ENCODE results near the gene KLHL35.

The KLHL35 gene

GRCh38 chr11:75440960-75441803 lies 8.2 kb upstream of the KLHL35 start:
- no peak for DNase-seq

GRCh38 chr11:75439495-75440120 lies 6.6 kb upstream of the KLHL35 start:
- DNase-seq = no peak

GRCh38 chr11:75439026-75439425 lies 6.0 kb upstream of the KLHL35 start:
- DNase-seq = no peak

DNA sequence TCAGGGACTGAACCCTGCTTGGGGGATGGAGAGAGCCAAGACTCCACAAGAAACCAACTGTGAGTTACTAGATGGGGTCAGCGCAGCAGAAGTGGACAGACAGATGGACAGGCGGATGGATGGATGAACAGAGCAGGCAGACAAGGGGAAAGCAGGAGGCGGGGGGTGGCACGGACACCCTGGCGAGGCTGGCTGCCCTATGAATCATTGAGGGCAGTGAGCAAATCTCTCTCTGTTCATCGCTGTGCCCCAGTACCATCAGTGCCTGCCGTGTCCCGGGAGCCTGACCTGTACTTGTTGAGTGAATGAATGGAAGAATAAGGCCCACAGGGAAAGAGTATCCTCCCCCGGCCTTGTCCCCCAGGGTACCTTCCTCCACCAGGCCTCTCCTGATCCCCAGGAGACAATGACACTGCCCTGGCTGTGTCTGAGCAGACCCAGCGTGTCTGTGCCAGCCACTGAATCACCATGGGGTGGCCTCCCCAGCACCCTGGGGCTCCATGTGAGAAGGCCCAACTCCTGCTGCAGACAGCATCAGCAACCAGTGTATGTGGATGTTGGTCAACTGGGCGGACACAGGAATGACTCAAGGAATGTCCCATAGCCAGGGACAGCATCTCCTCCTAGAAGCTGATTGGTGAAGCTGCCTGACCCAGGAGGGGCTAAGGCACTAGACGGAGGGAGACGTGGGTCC lies 5.1 kb upstream of the KLHL35 start:
- DNase-seq = no peak

GRCh38 chr11:75436806-75437205 lies 3.8 kb upstream of the KLHL35 start:
- no peak for DNase-seq

GRCh38 chr11:75435571-75435925 lies 2.5 kb upstream of the KLHL35 start:
- no peak for DNase-seq

DNA sequence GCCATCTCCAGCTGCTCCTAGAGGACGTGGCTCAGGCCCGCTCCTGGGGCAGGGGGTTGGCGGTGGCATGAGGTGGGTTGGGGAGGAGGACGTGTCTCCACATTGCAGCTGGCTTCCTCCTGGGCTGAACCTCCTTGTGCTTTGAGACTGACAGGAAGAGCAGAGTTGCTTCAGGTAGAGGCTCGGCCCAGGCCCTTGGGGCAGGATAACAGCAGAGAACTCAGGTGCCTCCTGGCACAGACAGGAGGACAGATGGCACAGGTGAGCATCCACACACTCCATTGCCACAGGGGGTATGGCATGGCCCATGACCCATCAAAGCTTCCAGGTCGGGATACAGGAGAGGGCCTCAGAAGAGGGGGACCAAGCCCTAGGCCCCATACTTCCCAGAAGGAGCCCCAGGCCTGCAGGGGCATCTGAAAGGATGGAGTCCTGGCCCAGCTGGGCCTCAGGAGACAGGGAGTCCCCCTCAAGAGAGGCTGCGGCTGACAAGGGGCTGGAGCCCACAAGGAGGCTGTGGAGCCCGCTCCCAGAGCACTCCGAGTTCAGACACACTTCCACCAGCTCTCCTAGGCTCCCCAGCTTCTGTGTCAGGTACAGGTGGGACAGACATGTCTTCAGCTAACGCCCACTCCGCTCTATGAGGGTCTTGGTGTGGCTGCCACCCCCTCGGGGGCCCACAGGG lies 2.0 kb upstream of the KLHL35 start:
- no peak for DNase-seq

DNA sequence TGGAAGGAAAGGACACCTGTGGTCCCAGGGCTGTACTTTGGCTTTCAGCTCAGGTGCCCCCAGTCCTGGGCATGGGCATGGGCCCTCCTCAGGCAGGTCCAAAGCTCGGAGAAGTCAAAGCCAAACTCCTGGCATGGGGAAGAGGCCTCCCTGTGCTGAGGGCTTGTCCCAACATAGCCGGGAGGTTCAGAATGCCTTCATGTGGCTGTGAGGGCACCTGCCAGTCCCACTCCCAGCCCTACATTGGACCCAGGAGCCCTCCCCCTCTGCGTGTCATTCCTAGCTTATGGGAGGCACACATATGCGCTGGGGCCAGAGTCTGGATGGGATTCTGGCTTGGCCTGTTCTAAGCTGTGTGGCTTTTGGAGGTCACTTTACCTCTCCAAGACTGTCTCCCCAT lies 1.0 kb upstream of the KLHL35 start:
- DNase-seq = no peak

DNA sequence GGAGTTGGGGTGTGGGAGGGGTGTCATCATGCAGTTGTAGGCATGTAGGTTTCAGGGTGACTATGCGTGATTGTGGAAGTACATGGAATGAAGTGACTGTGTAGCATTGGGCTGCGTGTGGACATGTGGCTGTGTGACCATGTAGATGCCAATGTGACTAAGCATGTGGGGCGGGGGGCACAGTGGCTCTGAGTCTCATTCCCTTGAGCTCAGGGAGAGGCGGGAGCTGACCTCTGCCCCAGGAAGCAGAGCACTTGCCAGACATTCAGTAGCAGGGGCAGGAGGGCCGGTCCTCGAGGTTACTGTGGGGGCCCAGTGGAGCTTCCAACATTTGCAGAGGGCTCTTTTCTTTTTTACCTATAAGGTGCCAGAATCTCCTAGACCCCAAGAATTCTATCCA lies 440 bp upstream of the KLHL35 start:
- DNase-seq = no peak

DNA sequence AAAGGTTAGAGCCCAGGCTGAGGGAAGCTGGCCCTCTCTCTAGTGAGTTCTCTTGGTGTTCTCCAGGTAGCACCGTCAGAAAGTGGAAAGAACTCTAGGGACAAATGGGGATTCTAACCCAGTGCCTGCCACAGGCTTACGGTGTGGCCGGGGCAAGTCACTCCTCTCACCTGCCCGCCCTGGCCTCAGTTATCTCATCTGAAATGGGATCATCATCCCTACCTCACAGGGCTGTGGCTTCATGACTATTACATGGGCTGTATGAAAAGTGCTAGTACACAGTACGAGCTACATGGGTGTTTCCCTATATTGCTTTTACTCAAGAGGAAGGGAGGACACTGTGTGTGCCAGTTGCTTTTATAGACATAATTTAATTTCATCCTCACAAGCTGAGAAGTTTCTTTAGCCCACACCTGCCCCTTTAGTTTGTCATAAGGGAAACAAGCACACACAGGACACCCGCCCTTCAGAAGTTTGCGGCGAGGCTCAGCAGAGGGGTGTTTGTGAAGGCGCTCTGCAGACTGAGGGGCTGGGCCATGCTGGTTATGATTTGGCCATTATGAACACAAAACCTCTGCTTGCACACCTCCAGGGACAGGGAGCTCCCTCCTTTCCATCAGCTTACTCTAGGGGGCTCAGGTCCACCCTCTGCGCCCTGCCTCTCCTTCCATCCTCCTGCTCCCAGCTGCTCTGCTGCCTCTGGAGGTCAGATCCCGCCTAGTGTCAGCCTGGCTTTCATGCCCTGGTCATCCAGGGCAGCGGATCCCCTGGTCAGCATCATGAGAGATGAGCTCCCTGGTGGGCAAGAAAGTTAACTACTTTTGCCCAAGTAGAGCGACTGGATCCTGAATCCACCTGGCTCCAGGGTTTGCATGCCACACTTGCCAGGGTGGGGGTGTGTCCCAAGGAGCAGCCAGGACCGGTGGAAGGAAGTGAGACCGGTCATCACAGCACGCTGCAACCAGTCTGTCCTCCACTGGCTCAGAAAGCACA lies 1.2 kb downstream of the KLHL35 start:
- DNase-seq = no peak

DNA sequence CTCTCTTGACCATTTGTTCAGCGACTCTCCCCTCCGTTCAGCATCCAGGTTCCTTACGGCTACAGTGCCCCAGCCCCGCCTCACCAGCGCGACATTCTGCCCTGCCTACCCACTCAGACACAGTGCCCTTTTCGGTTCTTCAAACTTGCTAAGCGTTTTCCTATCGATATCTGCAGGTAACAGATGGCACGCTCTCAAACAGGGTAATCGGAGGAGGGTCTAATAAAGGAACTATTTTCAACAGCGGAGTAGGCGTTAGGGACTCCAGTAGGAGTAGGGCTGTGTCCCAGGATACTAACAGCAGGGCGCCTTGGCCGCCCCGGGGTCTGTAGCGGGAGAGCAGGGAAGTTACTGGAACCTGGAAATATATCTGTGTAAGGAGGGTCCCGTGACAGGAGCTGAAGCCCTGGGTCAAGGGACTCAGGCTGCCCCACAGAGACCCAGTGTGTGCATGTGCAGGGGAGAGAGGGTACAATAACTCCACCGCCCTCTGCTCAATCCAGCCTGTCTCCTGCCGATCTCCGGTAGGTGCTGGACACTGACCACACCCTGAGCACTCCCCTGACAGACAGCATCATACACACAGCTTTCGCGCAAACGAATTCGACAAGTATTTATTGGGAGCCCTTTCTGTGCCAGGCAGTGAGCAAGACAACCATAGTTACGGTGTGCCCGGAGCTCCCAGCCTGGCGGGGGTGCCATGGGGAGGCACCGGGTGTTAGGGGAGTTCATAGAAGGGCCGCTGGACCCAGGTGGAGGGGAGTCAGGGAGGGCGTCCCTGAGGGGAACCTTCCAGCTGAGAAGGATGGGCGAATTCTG lies 2.1 kb downstream of the KLHL35 start:
- no peak for DNase-seq

DNA sequence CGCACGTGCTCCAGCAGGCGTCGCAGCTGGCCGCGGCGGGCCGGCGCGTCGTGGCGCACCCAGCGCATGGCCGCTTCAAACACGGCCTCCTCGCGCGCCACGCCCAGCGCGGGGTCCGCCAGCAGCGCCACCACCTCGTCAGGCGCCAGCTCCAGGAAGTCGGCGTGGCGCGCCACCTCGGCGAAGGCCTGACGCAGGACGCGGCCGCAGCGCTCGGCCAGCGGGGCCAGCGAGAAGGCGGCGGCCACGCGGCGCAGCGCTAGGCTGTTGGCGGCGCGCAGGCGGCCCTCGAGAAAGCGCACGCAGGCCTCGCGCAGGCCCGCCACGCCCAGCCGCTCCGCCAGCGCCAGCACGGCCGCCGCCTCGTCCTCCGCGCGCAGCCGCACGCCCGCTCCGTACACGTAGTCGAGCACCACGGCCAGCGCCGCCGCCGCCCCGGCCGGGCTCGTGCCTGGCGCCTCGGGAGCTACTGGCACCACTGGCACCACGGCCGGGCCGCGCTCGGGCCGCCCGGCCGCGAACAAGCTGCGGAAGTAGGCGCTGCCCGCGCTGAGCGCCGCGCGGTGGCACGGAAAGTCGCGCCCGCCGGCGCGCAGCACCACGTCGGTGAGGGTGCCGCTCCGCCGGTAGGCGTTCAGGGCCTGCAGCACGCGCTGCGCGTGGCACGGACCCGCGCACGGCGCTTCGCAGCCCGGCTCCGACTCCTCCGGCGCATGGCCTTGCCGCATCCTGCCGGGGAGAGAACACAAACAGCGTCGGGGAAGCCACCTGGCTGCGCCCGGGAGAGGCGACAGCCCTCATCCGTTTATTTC lies 2.9 kb downstream of the KLHL35 start:
- peak; percentile 65 for DNase-seq

DNA sequence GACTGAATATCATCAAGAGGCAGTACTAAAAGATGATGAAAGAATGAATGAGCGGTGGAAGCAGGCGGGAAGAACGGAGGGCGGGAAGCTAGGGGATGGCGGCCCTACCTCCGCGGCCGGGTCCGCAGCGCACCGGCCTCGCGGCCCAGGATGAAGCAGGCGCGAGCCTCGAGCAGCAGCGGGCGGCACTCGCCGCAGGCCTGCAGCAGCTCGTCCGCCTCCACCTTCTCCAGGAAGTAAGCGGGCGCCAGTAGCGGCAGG lies 3.4 kb downstream of the KLHL35 start:
- DNase-seq = no peak

GRCh38 chr11:75428989-75429640 lies 3.9 kb downstream of the KLHL35 start:
- no peak for DNase-seq

GRCh38 chr11:75428281-75428724 lies 4.7 kb downstream of the KLHL35 start:
- peak; percentile 45 for DNase-seq

- no peak for DNase-seq
These were observed 5.8 kb downstream of the KLHL35 start for GRCh38 chr11:75427181-75427580.

DNA sequence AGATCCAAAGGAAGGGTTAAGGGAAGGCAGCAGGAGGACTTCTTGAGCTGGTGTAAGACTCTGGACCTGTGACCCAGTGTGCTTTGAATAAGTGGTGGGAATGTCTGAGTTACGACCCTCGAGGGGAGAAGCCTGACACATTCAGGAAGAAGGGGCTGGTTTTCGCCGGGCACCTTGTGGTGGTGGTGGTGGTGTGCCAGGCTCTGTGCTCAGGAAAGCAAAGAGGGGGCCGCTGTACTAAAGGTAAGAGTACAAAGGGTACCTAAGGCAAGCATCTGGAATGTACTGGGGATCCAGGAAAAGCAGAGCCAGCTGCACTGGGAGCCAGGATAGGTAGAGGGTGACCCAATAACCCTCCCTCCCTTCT lies 6.3 kb downstream of the KLHL35 start:
- DNase-seq = no peak

- no peak for DNase-seq
These were observed 7.6 kb downstream of the KLHL35 start for GRCh38 chr11:75425422-75425821.

GRCh38 chr11:75424396-75424795 lies 8.6 kb downstream of the KLHL35 start:
- no peak for DNase-seq

- DNase-seq = no peak
These were observed 9.3 kb downstream of the KLHL35 start for GRCh38 chr11:75423721-75424120.
